ENCODE data around the gene ISLR2. TPM values are rescaled to one million over a fixed set of nuclear protein-coding genes. Genes with fewer than 3 reads are reported as not detected.

ISLR2 gene
- total RNA-seq, 1 experiment from 2014 or later, result 0.05 TPM

GRCh38 chr15:74168711-74169126 is 38.3 kb downstream of the ISLR2 start:
- no peaks in the 10 kb centered on the region for H3K36me3 ChIP-seq (ENCODE audit: control insufficient read depth in 1 of 2, insufficient read depth in 2 of 2, low read length in 2 of 2)

More at GRCh38 chr15:74168711-74169126, 38.3 kb downstream of the ISLR2 start:
- H3K79me2 ChIP-seq (ENCODE audit: insufficient read depth, low read length), result no peaks in the 10 kb centered on the region
- intact Hi-C loops (cut with micrococcal nuclease), result no loop called here
- no peak overlapping the region for H2AFZ ChIP-seq (ENCODE audit: low read depth, low read length, poor library complexity, severe bottlenecking)
- H3K27ac ChIP-seq (ENCODE audit: low read depth, low read length), result no peak overlapping the region
- H3K9me3 ChIP-seq (ENCODE audit: control insufficient read depth in 1 of 2, insufficient read depth in 1 of 2, low read depth in 1 of 2, low read length in 2 of 2), result no peaks in the 10 kb centered on the region
- DNase-seq (ENCODE audit: low read depth, low spot score) (no peak), ATAC-seq (no peak)
- no peak overlapping the region for H3K9ac ChIP-seq (ENCODE audit: low read length)
- no peaks in the 10 kb centered on the region for H4K20me1 ChIP-seq (ENCODE audit: insufficient read depth)
- TF ChIP-seq, protein P1, sequence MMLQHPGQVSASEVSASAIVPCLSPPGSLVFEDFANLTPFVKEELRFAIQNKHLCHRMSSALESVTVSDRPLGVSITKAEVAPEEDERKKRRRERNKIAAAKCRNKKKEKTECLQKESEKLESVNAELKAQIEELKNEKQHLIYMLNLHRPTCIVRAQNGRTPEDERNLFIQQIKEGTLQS (IDR thresholded peaks at IDR 0.05), result no peak
- TF ChIP-seq MAX (IDR thresholded peaks at IDR 0.05), result no peak
- no peak for TF ChIP-seq EGR1 (IDR thresholded peaks at IDR 0.05; ENCODE audit: low read depth)
- no peak for TF ChIP-seq JUND (IDR thresholded peaks at IDR 0.05)
- no peak for TF ChIP-seq SRF (IDR thresholded peaks at IDR 0.05; ENCODE audit: low read depth)
- no peak for TF ChIP-seq POLR2AphosphoS5 (IDR thresholded peaks at IDR 0.05; ENCODE audit: low read depth, low read length)
- TF ChIP-seq CEBPB (IDR thresholded peaks at IDR 0.05; ENCODE audit: low read depth), result no peak
- TF ChIP-seq SP1 (IDR thresholded peaks at IDR 0.05; ENCODE audit: low read depth), result no peak
- no peak for TF ChIP-seq YY1 (IDR thresholded peaks at IDR 0.05; ENCODE audit: extremely low read depth, insufficient replicate concordance, low read depth, low read length)
- TF ChIP-seq EZH2phosphoT487 (IDR thresholded peaks at IDR 0.05; ENCODE audit: borderline replicate concordance), result no peak
- TF ChIP-seq, protein P2, sequence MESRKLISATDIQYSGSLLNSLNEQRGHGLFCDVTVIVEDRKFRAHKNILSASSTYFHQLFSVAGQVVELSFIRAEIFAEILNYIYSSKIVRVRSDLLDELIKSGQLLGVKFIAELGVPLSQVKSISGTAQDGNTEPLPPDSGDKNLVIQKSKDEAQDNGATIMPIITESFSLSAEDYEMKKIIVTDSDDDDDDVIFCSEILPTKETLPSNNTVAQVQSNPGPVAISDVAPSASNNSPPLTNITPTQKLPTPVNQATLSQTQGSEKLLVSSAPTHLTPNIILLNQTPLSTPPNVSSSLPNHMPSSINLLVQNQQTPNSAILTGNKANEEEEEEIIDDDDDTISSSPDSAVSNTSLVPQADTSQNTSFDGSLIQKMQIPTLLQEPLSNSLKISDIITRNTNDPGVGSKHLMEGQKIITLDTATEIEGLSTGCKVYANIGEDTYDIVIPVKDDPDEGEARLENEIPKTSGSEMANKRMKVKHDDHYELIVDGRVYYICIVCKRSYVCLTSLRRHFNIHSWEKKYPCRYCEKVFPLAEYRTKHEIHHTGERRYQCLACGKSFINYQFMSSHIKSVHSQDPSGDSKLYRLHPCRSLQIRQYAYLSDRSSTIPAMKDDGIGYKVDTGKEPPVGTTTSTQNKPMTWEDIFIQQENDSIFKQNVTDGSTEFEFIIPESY (IDR thresholded peaks at IDR 0.05; ENCODE audit: extremely low read depth, insufficient replicate concordance, low read length), result no peak
- TF ChIP-seq SIN3A (IDR thresholded peaks at IDR 0.05; ENCODE audit: low read depth), result no peak
- no peak for TF ChIP-seq FOSL1 (IDR thresholded peaks at IDR 0.05; ENCODE audit: low read depth)
- no peak for TF ChIP-seq TCF7L2 (IDR thresholded peaks at IDR 0.05; ENCODE audit: borderline replicate concordance, extremely low read depth, insufficient read depth, insufficient read length)
- TF ChIP-seq CBX3 (IDR thresholded peaks at IDR 0.05; ENCODE audit: low read depth), result no peak
- ChIA-PET POLR2A (no interaction called here), RAD21 (ENCODE audit: low non-redundant PET in 1 of 2, low total read pairs in 2 of 2, uncharacterized antibody in 2 of 2, unreplicated experiment in 2 of 2) (no interaction called here), CTCF (no interaction called here)
- no TSS peak for BruUV-seq (replicated peaks)
- H3K9me2 ChIP-seq (ENCODE audit: insufficient read depth), result no peaks in the 10 kb centered on the region
- H3K4me1 ChIP-seq (ENCODE audit: control insufficient read depth in 1 of 2, insufficient read depth in 2 of 2, low read length in 2 of 2), result no peaks in the 10 kb centered on the region
- no peak overlapping the region for H3K4me2 ChIP-seq (ENCODE audit: low read length)
- H3K27me3 ChIP-seq (ENCODE audit: insufficient read depth, low read length), result no peaks in the 10 kb centered on the region; the same call in 1 of the 2 replicates
- no peak overlapping the region for H3K4me3 ChIP-seq (replicated peaks in 1 of 2; ENCODE audit: low read depth in 1 of 2, low read length in 2 of 2)
